GM19023 (cell line): Measurements from ENCODE around the gene HSD17B3.
"Not testable (repeated sequence)": the region's sequence is repeated elsewhere in the genome, so short reads cannot be mapped to it uniquely, and the experiment has no call there.

Experiments used
- ATAC-seq: cut with Tn5 transposase; IDR thresholded peaks from one replicate; pipeline ENCODE4 v1.9.1; 2021; ENCODE audit warnings: mild to moderate bottlenecking, moderate library complexity; ENCODE audit not compliant: unreplicated experiment

Gene HSD17B3

DNA sequence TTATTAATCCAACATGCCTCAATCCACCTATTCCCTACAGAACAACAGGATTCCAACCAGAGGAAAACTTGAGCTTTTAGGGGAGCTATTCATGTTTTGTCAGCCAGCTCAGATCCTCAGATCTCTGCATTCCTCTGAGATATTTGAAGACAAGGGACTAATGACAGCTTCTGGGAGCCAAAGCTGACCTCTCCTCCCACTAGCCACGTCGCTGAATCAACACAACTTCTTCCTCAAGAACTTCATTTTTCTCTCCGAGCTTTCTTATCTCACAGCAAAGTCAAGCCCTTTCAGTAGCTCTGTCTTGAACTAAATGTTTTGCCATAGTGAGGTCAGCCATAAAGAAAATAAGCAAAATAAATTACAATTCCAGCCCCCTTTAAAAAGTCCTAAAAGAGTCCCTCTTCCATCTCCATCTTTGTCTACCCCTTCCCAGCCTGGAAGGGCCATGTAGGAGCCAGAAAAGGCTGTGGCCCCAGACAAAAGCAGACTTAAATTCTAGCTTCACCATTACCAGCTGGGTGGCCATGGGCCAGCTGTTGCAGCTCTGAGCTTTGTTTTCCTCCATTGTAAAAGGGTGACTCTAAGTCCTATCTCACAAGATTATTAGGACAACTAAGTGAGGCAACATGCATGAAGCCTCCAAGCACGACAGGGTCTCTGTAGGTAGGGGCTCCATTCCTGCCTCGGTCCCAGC lies 65.0 kb downstream of the HSD17B3 start:
- ATAC-seq = no peak

DNA sequence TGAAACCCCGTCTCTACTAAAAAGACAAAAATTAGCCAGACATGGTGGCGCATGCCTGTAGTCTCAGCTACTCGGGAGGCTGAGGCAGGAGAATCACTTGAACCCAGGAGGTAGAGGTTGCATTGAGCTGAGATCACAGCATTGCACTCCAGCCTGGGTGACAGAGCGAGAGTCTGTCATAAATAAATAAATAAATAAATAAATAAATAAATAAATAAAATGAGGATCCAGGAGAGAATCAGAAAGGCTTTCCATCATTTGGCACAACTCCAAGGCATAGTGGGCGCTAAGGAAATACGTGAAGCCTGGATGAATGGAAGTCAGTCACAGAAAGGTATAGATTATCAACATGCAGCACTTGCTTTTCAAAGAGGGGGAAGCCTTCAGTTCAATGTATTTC lies 65.6 kb downstream of the HSD17B3 start:
- ATAC-seq = not testable (repeated sequence)

DNA sequence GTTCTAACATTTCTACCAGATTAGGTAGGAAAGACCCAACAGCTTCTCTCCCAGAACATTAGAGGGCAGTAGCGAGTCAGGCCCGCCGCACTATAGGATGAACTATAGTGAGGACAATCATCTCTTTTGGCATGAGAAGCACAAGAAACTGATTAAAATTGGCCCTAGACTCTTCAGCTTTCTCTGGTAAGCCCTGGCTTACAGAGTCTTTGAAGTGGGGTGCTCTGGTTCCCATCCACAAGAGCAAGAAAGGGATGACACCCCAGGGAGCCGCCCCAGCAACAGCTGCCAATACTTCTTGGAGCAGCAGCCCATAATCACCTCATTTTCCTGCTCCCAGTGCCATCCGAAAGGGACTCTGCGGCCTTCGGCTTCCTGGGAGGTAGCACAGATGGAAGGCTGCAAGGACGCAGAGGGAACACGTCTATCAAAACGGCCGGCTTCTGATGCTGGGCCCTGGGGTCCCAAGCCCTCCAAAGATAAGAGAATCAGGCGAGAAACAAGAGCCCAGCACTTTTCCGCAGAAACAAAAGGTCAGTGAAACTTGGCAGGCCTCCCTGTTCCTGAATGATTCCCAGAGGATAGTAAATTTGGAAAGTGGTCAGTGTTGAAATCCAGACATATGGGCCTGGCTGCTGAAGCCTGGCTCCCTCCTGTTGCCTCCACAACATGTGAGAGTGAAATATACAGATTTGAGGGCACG lies 69.3 kb downstream of the HSD17B3 start:
- ATAC-seq = no peak

DNA sequence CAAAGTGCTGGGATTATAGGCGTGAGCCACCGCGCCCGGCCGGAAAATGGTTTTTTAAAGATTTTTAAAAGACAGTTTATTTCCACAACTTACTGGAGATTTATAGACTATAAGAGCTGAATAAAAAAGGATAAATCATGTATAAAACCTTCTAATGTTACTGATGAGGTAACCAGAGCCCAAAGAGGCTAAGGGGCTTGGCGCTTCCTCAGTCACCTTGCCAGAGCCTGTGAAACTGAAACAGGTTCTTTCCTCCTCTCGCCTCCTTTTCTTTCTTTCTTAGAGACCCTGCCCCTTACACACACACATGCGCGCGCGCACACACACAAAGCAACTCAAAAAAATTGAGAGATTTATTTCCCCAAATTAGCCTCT lies 69.8 kb downstream of the HSD17B3 start:
- ATAC-seq = no peak

DNA sequence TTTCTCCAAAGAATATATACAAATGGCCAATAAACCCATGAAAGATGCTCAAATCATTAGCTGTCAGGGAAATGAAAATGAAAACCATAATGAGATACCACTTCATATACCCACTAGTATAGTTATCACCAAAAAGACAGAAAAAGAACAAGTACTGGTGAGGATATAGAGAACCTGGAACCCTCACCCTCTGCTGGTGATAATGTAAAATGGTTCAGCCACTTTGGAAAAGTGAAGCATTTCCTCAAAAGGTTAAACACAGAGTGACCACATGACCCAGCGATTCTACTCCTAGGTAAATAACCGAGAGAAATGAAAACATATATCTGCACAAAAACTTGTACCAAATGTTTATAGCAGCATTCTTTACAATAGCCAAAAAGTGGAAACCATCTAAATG lies 72.0 kb downstream of the HSD17B3 start:
- ATAC-seq = no peak

DNA sequence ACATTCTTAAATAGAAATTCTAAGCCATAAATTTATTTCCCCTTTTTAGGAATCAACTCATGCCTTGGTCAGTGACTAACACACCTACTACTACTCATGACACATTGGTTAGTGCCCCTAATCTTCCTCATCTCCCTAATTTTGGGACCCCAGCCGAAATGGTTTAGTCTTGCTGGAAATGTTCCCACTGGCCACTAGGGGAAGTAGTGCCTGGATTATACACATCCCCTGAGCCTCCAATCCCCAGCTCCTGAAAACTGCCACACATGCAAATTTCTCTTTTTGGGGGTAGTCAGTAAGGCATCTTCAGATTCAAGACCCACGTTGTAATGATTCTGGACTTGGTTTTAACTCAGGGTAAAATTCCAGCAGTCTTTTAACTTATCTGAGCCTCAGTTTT lies 79.8 kb downstream of the HSD17B3 start:
- ATAC-seq = no peak

DNA sequence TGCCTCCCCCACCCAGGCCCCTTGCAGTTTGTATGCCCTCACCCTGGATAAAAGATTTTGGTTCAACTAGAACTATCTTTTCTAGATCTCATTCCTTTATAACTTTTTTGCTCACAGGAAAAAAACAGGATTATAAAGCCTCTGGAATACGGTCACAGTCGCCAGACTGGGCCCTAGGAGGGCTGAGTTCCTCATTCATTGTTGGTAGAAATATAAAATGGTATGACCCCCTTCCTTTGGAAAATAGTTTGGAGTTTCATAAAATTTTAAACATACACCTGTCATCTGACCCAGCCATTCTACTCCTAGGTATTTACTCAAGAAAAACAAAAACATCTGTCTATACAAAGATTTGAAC lies 82.1 kb downstream of the HSD17B3 start:
- no peak for ATAC-seq

DNA sequence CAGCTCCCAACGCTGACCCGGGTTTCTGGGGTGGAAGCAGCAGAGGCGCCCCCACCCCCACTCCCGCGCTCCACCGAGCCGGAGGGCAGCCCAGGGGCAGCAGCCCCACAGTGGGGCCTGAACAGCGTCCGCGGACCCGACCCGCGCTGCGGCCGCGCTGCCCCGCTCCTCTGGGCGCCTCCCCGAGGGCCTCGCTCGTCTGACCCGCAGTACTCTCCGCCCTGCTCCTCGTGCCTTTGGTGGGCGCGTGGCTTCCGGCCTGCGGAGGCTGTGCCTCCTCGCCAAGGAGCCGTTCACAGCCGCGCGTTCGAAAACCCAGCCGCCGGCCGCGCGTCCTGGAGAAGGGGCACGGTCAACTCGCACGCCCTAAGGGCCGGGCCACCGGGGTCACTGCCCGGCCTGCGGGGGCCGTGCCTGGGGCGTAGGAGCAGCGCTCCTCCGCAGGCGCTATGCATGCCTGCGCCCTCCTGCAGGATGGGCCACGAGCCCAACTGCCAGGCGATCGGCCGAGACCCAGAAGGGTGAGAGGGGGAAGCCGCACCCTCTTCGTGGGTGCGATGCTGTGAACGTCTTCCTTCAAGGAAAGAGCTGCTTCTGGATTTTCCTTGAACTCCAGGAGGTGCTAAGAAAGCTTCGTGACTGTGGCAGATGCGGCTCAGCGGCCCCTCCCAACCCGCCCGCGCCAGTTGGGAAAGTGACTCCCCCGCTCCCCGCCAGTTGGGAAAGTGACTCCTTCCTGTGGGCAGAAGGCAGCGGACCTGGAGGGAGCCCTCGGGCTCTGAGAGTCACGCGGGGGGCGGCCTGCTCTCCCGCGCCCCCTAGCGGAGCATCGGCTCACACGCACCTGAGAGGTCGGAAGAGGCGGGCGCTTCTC lies 82.7 kb downstream of the HSD17B3 start:
- no peak for ATAC-seq

DNA sequence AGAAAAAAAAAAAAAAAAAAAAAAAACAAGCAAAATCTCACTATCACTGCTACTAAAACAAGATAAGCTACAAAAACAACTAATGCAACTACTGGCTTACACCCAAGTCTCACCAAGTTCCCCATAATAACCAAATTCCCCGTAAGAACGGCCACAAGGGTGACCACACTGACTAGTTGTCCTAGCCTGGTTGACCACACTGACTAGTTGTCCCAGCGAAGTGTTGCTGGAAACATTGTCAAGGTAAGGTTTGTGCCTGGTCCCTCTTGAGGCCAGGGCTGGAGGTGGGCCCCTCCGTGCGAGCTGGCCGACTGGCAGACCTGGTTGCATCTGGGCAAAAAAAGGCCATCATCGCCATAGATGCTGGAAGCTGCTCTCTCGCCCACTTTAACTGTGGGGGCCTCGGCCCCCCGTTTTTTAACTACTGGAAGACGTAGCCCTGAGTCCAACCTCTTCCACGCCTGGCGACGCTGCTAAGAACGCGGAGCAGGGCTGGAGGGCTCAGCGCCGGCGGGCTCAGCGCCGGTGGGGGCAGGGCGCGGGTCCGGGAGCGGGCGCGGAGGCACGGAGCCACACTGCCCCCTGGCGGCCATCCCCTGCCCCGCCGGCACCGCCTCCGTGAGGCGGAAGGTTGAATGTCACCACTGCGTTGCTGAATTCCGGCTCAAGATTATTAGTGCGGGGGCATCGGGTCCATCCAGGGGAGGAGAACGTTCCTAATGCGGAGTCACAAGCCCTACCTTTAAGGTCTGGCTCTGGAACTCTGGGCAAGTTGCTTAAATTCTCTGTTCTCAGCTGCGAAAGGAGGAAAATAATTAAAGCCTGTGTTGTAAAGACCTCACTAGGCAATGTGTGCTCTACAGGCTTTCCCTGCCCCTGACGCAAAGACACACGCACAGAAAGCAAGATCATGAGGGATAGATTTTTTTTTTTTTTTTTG lies 84.0 kb downstream of the HSD17B3 start:
- ATAC-seq = no peak

DNA sequence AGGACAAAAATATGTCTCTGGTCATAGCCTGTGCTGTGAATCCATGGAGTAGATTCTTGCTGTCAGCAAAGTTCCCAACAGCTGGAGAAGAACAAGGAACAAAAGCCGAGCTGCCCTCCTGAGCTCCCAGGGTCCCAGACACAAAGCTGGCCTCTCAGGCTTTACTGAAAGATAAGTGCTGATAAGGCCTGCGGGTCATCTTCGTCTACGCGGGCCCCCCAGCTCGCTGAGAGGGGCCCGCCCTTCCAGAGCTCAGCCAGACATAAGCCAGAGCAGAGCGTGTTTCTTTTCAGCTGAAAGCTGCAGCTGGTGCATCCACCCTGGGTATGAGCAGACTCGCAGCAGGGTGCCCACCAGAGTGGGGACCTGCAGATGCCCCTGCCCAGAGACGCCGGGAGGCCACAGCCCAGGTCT lies 84.7 kb downstream of the HSD17B3 start:
- no peak for ATAC-seq

DNA sequence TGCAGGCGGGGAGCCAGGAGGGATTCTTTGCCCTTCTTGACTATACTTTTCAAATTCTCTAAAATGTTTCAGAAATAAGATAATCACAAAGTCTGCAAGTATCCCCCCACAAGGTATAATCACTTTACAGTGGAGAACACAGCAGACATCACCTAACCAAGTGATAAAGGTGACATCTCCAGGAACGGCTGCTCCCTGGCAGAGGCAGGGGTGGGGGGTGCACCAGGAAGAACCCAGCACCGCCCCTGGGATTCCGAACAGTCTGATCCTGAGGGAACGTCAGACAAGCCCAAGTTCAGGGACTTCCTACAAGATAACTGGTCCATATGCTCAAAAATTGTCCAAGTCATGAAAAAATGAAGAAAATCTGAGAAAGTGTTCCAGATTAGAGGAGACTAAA lies 85.4 kb downstream of the HSD17B3 start:
- no peak for ATAC-seq

DNA sequence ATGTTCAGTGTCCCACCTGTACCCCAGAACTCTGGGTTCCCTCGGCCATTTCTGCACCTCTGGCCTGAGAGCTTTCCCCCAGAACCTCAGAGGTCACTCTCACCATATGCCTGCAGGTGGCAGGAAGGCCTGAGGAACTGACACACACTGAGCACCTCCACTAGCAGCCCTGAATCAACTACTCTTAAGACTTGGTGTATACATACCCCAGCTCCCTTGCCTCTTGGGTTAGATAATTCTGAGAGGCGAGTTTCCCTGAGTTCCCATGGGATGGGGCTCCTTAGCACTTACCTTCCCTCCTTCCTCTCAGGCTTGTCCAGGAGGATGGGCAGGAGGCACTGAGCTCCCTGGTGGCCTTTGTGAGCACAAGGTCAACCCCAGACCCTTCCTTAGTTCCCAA lies 86.1 kb downstream of the HSD17B3 start:
- ATAC-seq = no peak

DNA sequence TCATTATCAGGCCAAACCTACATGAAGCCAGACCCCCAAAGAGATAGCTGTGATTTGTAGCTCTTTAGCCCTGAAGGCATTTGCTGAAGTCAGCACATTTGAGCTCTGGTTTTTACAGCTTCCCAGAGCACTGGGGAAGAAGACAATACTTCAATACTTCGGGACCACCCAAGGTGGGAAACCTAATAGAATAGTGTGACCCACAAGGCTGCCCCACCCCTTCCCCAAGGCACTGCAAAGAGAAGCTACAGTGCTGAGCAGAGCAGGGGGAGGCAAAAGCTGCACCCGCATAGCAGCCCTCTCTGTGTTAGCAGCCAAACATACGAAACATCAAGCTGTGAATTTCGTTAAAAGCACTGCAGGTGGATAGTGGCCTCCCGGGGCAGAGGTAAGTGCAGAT lies 87.3 kb downstream of the HSD17B3 start:
- ATAC-seq = no peak

DNA sequence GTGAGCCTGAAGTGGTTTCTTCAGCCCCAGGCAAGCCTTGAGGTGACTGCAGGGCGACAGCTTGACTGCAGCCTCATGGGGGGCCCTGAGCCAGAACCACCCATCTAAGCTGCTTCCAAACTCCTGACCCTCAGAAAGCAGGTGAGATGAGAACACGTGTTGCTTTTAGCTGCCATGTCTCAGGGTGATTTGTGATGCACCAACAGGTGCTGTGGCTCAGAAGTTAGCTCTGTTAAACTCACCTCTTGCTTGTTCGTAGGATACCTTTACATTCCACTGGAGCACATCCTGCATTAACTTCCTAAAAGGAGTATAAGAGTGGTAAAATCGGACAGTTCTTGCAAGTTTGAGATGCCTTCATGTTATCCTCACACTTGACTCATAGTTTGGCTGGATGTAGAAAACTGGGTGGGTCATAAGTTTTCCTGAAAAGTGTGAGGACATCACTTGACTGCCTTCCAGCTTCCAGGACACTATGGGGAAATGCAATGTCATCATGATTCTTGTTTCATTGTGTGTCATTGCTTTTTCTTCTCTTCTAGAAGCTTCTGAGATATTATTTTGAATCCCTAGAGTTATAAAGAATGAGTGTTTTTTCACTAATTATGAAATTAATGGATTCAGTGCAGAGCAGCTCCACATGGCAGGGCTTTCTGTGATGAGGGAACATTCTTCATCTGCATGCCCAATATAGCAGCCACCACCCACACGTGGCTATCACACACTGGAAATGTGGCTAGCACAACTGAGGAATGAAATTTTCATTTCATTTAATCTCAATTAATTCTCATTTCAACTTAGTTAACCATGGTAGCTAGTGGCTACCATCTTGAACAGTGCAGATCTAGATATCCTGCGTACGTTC lies 92.3 kb downstream of the HSD17B3 start:
- no peak for ATAC-seq

DNA sequence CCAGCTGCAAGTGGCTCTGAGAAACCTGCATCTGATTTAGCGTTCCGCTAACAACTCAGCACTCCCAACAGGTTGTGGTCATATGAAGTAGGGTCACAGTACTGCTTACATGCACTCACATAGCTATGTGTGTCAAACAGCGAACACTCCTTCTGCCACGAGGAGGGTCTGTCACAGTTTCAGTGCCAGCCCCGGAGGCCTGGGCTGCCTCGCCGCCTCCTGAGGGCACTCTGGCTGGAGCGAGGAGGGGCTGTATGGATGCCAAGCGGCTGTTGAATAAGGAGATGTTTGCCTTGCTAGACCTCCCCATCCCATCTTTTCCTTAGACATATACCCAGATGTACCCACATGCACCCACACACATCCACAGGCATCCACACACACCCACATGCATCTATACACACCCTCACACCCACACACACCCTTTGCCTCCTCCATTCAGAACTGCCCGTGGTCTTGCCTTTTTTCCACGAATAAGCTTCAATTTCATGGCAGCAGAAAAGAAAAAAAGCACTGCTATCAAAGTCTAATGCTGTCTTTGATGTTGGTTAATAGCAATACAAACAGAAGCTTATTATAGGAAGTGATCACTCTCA lies 95.7 kb downstream of the HSD17B3 start:
- no peak for ATAC-seq

DNA sequence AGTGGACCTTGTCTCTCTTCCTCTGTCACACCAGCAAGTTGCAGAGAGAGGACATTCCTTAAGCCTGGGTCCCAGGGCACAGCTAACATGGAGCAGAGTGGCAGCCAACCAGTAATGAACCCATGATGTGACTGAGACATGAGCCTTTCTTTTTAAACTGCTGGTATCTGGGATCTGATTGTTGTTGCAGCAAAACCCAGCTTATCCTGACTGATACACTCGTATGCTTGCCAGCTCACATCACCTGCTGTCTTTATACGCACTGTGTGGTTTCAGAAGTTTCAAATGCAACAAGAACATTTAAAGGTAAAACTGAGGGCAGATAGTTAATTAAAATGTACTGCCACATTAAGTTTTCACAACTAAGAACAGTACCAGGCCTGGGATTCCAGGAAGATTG lies 97.1 kb downstream of the HSD17B3 start:
- no peak for ATAC-seq

DNA sequence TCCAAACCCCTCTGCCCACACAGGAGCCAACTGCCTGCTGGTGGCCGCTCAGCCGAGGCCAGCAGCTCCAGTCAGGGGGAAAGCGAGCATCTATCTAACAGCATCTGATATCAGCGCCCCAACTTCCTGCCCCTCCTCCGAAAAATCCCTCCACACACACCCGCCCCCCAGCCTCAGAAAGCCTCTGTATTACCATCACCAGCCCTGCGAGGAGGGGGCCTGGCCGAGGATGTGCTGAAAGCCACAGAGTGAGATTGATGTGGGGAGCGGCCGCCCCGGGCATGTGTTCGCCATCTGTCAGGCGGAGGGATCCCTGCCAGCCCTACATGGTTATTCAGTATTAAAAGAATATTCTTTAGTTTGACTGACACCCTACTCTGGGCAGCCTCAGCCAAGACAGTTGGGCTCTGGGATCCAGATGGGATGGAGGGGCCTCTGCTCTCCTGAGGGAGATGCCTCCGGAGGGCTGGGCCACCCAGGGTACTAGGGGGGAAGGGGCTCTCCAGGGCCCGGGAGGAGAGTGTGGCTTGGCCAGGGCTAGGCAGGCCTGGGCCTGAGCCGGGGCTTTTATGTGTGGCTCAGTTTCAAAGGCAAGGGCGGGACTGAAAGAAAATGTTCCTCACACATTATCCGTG lies 98.0 kb downstream of the HSD17B3 start:
- no peak for ATAC-seq

DNA sequence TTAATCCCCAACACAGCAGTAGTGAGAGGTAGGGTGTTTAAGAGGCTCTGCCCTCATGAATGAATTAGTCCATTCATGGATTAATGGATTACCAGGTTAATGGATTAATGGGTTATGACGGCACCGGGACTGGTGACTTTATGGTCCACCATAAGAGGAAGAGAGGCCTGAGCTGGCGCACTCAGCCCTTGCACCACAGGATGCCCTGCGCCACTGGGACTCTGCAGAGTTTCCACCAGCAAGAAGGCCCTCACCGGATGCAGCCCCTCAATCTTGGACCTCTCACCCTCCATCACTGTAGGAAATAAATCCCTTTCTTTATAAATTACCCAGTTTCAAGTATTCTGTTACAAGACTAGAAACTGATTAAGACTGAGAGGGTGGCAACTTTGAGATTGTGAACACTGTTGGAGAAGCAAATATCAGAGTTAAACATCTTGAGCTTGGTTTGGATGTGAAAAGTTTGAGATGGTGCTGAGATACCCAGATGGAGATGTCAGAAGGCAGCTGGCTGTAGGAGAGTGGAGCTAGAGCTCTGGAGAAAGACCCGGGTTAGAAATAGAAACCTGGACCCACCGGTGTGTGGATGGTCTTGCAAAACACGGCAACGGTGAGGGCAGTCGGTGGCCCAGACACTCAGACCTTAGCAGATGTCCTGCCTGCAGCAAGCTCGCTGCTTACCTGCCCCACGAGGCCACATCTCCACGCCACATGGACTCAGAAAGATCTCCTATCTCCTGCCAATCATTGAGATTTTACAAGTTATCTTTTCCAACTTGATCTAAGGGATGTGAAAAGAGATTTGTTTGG lies 98.8 kb downstream of the HSD17B3 start:
- no peak for ATAC-seq
